Gastroesophageal sphincter (tissue), 4 donors: ENCODE data around the gene CDC42BPG. TPM values are rescaled to one million over a fixed set of nuclear protein-coding genes. Genes with fewer than 3 reads are reported as not detected.

Experiments used
- ATAC-seq: fragments of 150-250 bp; one replicate; pipeline ENCODE4 v1.9.1; 2016; ENCODE audit warnings: mild to moderate bottlenecking, moderate library complexity
- H3K27ac ChIP-seq, 4 donors: fragments of 200-600 bp; sonication (generic) in 3 of 4; 1 replicate in 3 of 4; 2 replicates in 1 of 4; pipeline ENCODE4 v1.5.1; 2016 to 2019
- H3K27me3 ChIP-seq: fragments of 200-600 bp; sonication (generic); one replicate; pipeline ENCODE4 v1.5.1; 2019
- H3K36me3 ChIP-seq, 2 donors: fragments of 200-600 bp; sonication (generic); one replicate each; pipeline ENCODE4 v1.5.1; 2019; ENCODE audit warnings: control low read depth in 1 of 2
- H3K4me1 ChIP-seq, 3 donors: fragments of 200-600 bp; sonication (generic); 1 replicate in 2 of 3; 2 replicates in 1 of 3; pipeline ENCODE4 v1.5.1; 2016 to 2019; ENCODE audit warnings: control low read depth in 2 of 3
- H3K4me3 ChIP-seq, 2 donors: fragments of 200-600 bp; sonication (generic); one replicate each; pipeline ENCODE4 v1.5.1; 2019; ENCODE audit warnings: mild to moderate bottlenecking in 1 of 2, moderate library complexity in 1 of 2
- H3K9me3 ChIP-seq, 3 donors: fragments of 200-600 bp; sonication (generic); one replicate each; pipeline ENCODE4 v1.5.1; 2017 to 2019; ENCODE audit warnings: control low read depth in 2 of 3
- CTCF ChIP-seq, 4 experiments: fragments of 200-600 bp in 2 of 4; fragments of 450-650 bp in 2 of 4; sonication (generic) in 1 of 4; IDR thresholded peaks; one replicate each; pipeline ENCODE4 v1.5.1; 2017 to 2019; ENCODE audit warnings: antibody characterized with exemption in 4 of 4, mild to moderate bottlenecking in 2 of 4, moderate library complexity in 2 of 4
- EP300 ChIP-seq: sonication (generic); formaldehyde crosslinking; IDR thresholded peaks from one replicate; pipeline ENCODE4 v1.6.1; 2017; ENCODE audit warnings: antibody characterized with exemption, mild to moderate bottlenecking
- POLR2A ChIP-seq, 2 donors: fragments of 450-650 bp; IDR thresholded peaks; one replicate each; pipeline ENCODE4 v1.6.1; 2017; ENCODE audit warnings: antibody characterized with exemption in 2 of 2, mild to moderate bottlenecking in 2 of 2, moderate library complexity in 1 of 2
- POLR2AphosphoS5 ChIP-seq: sonication (generic); formaldehyde crosslinking; IDR thresholded peaks from one replicate; pipeline ENCODE4 v1.6.1; 2017; ENCODE audit warnings: antibody characterized with exemption
- WGBS, 2 donors: methylation state at CpG; one replicate each; pipeline ENCODE4 v1.1.5; 2018; ENCODE audit warnings: low coverage in 1 of 2; 5-methylcytosine and 5-hydroxymethylcytosine counted together
- total RNA-seq, 4 donors: library from RNA; depleted of rRNA; stranded (reverse); fragments of >200 nt; gene quantifications; one replicate each; pipeline ENCODE4 v1.1.0, GENCODE V29; 2016

CDC42BPG gene
- total RNA-seq, 4 donors from 2014 or later: 0.08 to 0.94 (median 0.22) TPM

GRCh38 chr11:64872790-64873488 is 28.5 kb upstream of the CDC42BPG start:
- 41 to 66% methylated on average over 2 to 6 of the region's 8 CpGs for WGBS, 2 donors
- no peaks in the 10 kb centered on the region for H3K9me3 ChIP-seq

GRCh38 chr11:64871492-64871891 is 27.0 kb upstream of the CDC42BPG start:
- TF ChIP-seq POLR2A (IDR thresholded peaks at IDR 0.05) (no peak), CTCF (IDR thresholded peaks at IDR 0.05) (no peak), EP300 (no peak), POLR2AphosphoS5 (no peak)
- WGBS, 2 donors: 37 to 41% methylated on average over 2 to 3 of the region's 3 CpGs
- Histone ChIP-seq H3K9me3 (no peaks in the 10 kb centered on the region), H3K4me3 (no peak overlapping the region), H3K36me3 (peaks cover 0 to 33% of the 10 kb centered on the region in 2 donors), H3K4me1 (peaks cover 5 to 100% (median 75%) of the 10 kb centered on the region in 3 donors), H3K27ac (peak overlapping the region; percentile 60 to 98 (median 97)), H3K27me3 (no peaks in the 10 kb centered on the region)
- ATAC-seq: no peak

More at GRCh38 chr11:64872790-64873488, 28.5 kb upstream of the CDC42BPG start:
- ATAC-seq: no peak
- Histone ChIP-seq H3K4me3 (no peak overlapping the region), H3K4me1 (peaks cover 5 to 99% (median 75%) of the 10 kb centered on the region in 3 donors), H3K27me3 (no peaks in the 10 kb centered on the region), H3K27ac (peak overlapping the region; percentile 6 to 98 (median 97)), H3K36me3 (peaks cover 0 to 33% of the 10 kb centered on the region in 2 donors)
- TF ChIP-seq CTCF (IDR thresholded peaks at IDR 0.05) (no peak), POLR2A (IDR thresholded peaks at IDR 0.05) (no peak), EP300 (no peak), POLR2AphosphoS5 (no peak)

- Histone ChIP-seq H3K36me3 (peaks cover 0 to 33% of the 10 kb centered on the region in 2 donors), H3K4me1 (peaks cover 5 to 100% (median 74%) of the 10 kb centered on the region in 3 donors), H3K27ac (peak overlapping the region; percentile 60 to 98 (median 97)), H3K9me3 (no peaks in the 10 kb centered on the region), H3K27me3 (no peaks in the 10 kb centered on the region), H3K4me3 (peak overlapping the region in 1 of 2 donors; percentile 28)
- no peak for TF ChIP-seq EP300
- no peak for TF ChIP-seq CTCF (IDR thresholded peaks at IDR 0.05)
- no peak for TF ChIP-seq POLR2A (IDR thresholded peaks at IDR 0.05)
- TF ChIP-seq POLR2AphosphoS5: no peak
- peak; percentile 23 for ATAC-seq
- 23 to 31% methylated on average over 14 of the region's 20 CpGs for WGBS, 2 donors
Measured at GRCh38 chr11:64870893-64871466, 26.5 kb upstream of the CDC42BPG start.

DNA sequence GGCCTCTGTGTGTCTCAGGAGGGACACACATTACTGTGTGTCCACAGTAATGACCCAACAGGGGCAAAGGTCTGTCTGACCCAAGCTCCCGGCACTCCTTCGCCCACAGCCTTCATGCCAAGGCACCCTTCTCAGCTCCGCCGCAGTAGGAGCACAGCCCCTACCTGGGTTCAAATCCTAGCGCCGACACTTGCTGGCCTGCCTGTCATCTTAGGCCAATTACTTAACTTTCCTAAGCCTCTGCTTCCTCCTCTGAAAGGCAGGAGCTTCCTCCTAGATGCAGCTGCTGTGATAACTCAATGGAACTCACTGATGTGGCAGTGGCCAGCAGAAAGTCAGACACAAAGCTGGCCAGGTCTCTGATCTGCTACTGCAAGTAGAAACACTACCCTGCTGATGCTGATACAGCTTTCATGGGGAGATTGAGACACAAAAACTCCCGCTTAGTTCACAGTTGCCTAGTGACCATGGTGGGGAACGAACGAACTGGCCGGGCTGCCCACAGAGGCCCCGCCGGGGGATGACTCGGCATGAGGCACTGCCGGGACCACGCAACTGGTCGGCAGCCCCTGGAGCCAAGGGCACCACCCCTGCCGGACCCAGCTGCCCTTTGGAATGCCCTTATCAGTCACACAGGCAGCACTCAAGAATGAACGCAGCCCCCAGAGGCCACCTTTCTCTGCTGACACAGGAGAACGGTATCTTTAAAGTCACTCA is 25.9 kb upstream of the CDC42BPG start:
- Histone ChIP-seq H3K27me3 (no peaks in the 10 kb centered on the region), H3K4me1 (peaks cover 6 to 100% (median 70%) of the 10 kb centered on the region in 3 donors), H3K27ac (peak overlapping the region; percentile 60 to 98 (median 97)), H3K4me3 (peak overlapping the region in 1 of 2 donors; percentile 28), H3K36me3 (peaks cover 0 to 33% of the 10 kb centered on the region in 2 donors), H3K9me3 (no peaks in the 10 kb centered on the region)
- TF ChIP-seq POLR2AphosphoS5 (peak; percentile 21), EP300 (no peak)
- ATAC-seq: peak; percentile 65
- 27 to 44% methylated on average over 6 to 7 of the region's 19 CpGs for WGBS, 2 donors

- WGBS, 2 donors: 20% methylated on average over 1 of the region's 9 CpGs; no CpG with 5 or more reads in 1 of the 2 donors
- Histone ChIP-seq H3K27ac (peak overlapping the region; percentile 60 to 98 (median 97)), H3K36me3 (peaks cover 0 to 33% of the 10 kb centered on the region in 2 donors), H3K27me3 (no peaks in the 10 kb centered on the region), H3K9me3 (no peaks in the 10 kb centered on the region), H3K4me3 (peak overlapping the region in 1 of 2 donors; percentile 28), H3K4me1 (peaks cover 11 to 100% (median 72%) of the 10 kb centered on the region in 3 donors)
- ATAC-seq: no peak
- TF ChIP-seq POLR2AphosphoS5 (no peak), EP300 (no peak), CTCF (IDR thresholded peaks at IDR 0.05) (peak in 3 of 4 experiments; percentile 5 to 43 (median 37))
Measured at GRCh38 chr11:64869571-64870175, 25.2 kb upstream of the CDC42BPG start.
